ENCODE measurements around the gene ARHGAP8.

Gene ARHGAP8

GRCh38 chr22:44870021-44870420 lies 117.6 kb downstream of the ARHGAP8 start:
- DNase-seq (ENCODE audit: extremely low read depth, low read depth), result no peak

GRCh38 chr22:44871782-44872181 lies 119.4 kb downstream of the ARHGAP8 start:
- no peak overlapping the region for H3K4me3 ChIP-seq (replicated peaks; ENCODE audit: low read depth, low read length)
- TF ChIP-seq CTCF (IDR thresholded peaks at IDR 0.05; ENCODE audit: low read depth, low read length, missing control alignments), result no peak
- no peak for DNase-seq (ENCODE audit: extremely low read depth, low read depth)

More at GRCh38 chr22:44870021-44870420, 117.6 kb downstream of the ARHGAP8 start:
- no peak for TF ChIP-seq CTCF (IDR thresholded peaks at IDR 0.05; ENCODE audit: low read depth, low read length, missing control alignments)
- H3K4me3 ChIP-seq (replicated peaks; ENCODE audit: low read depth, low read length), result no peak overlapping the region

DNA sequence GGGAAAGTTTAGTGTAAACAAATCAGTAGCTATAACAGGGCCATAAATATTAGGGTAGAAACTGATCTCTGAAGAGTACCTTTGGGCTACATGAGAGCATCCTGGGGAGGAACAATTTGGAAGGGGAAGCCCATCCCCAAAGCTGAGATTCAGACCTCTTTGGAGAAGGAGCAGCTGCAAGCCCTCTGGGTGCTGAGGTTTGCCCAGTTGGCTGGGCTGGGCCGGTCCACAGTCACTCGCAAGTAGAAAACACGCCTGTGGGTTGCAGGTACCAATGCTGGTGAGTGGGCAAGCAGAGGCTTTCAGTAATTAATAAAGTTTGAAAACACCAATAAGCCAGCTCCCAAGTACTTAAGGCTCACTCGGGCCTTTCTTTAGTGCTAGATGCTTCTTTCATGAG lies 124.5 kb downstream of the ARHGAP8 start:
- no peak for DNase-seq (ENCODE audit: extremely low read depth, low read depth)
- no peak for TF ChIP-seq CTCF (IDR thresholded peaks at IDR 0.05; ENCODE audit: low read depth, low read length, missing control alignments)
- no peak overlapping the region for H3K4me3 ChIP-seq (replicated peaks; ENCODE audit: low read depth, low read length)

GRCh38 chr22:44878483-44879300 lies 126.3 kb downstream of the ARHGAP8 start:
- H3K4me3 ChIP-seq (replicated peaks; ENCODE audit: low read depth, low read length), result no peak overlapping the region
- no peak for DNase-seq (ENCODE audit: extremely low read depth, low read depth)
- TF ChIP-seq CTCF (IDR thresholded peaks at IDR 0.05; ENCODE audit: low read depth, low read length, missing control alignments), result no peak

DNA sequence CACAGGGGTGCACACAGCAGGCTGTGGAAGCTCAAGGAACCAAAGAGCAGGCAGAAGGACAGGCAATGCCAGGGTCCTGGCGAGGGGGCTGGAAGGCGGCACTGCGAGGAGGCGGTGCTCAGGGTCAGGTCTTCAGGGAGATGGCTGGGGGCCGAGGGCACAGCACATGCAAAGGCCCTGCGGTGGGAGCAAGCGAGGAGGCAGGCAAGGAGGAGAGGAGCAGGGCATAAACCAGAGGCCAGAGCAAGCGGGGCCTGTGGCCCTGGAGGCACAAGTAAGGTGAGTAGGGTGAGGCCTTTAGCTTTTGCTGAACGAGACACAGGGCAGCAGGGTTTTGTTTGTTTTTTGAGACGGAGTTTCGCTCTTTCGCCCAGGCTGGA lies 126.9 kb downstream of the ARHGAP8 start:
- no peak for DNase-seq (ENCODE audit: extremely low read depth, low read depth)
- no peak overlapping the region for H3K4me3 ChIP-seq (replicated peaks; ENCODE audit: low read depth, low read length)
- no peak for TF ChIP-seq CTCF (IDR thresholded peaks at IDR 0.05; ENCODE audit: low read depth, low read length, missing control alignments)

GRCh38 chr22:44880610-44881290 lies 128.4 kb downstream of the ARHGAP8 start:
- H3K4me3 ChIP-seq (replicated peaks; ENCODE audit: low read depth, low read length), result no peak overlapping the region
- DNase-seq (ENCODE audit: extremely low read depth, low read depth), result no peak
- TF ChIP-seq CTCF (IDR thresholded peaks at IDR 0.05; ENCODE audit: low read depth, low read length, missing control alignments), result no peak

Measured in HFF-Myc (cell line).